SU-DHL-6 (cell line): Measurements from ENCODE around the gene CTLA4.

ENCODE experiments used
- EZH2phosphoT487 ChIP-seq: fragments of 200-600 bp; sonication (generic), shearing (Covaris generic); conservative IDR thresholded peaks from 2 replicates; pipeline ENCODE4 v1.6.1; 2018; ENCODE audit warnings: mild to moderate bottlenecking, antibody characterized with exemption, low read length, moderate library complexity, mixed read lengths
- TF ChIP-seq, protein P1 (sequence below): fragments of 200-600 bp; sonication (generic); IDR thresholded peaks from one replicate; pipeline ENCODE4 v1.5.1; 2017; ENCODE audit warnings: antibody characterized with exemption, mild to moderate bottlenecking, low read length, moderate library complexity; ENCODE audit not compliant: insufficient read depth, poor library complexity, severe bottlenecking

DNA sequence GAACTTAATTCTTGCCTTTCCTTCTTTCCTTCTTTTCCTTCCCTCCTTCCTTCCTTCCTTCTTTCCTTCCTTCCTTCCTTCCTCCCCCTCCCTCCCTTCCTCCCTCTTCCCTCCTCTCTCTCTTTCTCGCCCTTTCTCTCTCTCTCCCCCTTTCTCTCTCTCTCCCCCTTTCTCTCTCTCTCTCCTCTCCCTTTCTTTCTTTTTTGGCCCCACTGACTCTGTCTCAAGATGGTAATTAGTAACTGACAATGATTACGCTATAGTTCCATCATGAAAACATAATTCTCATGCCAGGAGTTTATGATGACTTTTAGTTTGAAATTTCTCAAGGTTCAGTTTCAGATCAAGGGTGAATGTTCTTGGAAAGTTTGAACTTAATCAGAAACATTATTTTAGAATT is 14.8 kb upstream of the CTLA4 start:
- TF ChIP-seq, protein P1, sequence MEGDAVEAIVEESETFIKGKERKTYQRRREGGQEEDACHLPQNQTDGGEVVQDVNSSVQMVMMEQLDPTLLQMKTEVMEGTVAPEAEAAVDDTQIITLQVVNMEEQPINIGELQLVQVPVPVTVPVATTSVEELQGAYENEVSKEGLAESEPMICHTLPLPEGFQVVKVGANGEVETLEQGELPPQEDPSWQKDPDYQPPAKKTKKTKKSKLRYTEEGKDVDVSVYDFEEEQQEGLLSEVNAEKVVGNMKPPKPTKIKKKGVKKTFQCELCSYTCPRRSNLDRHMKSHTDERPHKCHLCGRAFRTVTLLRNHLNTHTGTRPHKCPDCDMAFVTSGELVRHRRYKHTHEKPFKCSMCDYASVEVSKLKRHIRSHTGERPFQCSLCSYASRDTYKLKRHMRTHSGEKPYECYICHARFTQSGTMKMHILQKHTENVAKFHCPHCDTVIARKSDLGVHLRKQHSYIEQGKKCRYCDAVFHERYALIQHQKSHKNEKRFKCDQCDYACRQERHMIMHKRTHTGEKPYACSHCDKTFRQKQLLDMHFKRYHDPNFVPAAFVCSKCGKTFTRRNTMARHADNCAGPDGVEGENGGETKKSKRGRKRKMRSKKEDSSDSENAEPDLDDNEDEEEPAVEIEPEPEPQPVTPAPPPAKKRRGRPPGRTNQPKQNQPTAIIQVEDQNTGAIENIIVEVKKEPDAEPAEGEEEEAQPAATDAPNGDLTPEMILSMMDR: no peak
- TF ChIP-seq EZH2phosphoT487: no peak
